Spleen (tissue), 7 donors: ENCODE data around the gene MYBPC1.

Experiments used
- POLR2A ChIP-seq, 3 donors: fragments of 450-650 bp; IDR thresholded peaks; one replicate each; pipeline ENCODE4 v1.5.1; 2017; ENCODE audit warnings: antibody characterized with exemption in 3 of 3, mild to moderate bottlenecking in 1 of 3
- TF ChIP-seq, protein P1 (sequence below), 11 experiments: fragments of 200-600 bp in 7 of 11; fragments of 450-650 bp in 4 of 11; sonication (generic) in 4 of 11; IDR thresholded peaks in 8 of 11; conservative IDR thresholded peaks in 3 of 11; 1 replicate in 7 of 11; 2 replicates in 4 of 11; pipeline versions ENCODE4 v1.4.0 to v1.8.0; 2016 to 2021; ENCODE audit warnings: antibody characterized with exemption in 11 of 11, inconsistent platforms in 4 of 11, mild to moderate bottlenecking in 1 of 11
- donor health status: DM: no; HTN: no; CAD: no; lungs with moderate emphysema.
- donor health status: DM: no; HTN: no; CAD: no.
- donor health status: DM: no; HTN: no; CAD: no.

DNA sequence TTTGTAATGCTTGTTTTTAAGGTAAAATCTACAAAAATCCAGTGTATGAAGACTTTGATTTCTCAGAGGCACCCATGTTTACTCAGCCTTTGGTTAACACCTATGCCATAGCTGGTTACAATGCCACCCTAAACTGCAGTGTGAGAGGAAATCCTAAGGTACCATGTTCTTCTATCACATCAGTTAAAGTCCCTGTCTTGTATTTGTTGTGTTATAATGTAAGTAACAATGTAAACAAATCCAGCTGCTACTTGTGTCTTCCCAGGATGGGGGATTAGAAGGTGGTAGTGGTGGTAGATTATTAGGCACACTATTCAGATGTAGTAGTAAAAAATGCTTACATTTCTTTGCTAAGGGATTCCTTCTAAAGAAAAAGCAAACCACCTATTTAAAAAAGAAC, 83.3 kb downstream of the MYBPC1 start:
- TF ChIP-seq, protein P1, sequence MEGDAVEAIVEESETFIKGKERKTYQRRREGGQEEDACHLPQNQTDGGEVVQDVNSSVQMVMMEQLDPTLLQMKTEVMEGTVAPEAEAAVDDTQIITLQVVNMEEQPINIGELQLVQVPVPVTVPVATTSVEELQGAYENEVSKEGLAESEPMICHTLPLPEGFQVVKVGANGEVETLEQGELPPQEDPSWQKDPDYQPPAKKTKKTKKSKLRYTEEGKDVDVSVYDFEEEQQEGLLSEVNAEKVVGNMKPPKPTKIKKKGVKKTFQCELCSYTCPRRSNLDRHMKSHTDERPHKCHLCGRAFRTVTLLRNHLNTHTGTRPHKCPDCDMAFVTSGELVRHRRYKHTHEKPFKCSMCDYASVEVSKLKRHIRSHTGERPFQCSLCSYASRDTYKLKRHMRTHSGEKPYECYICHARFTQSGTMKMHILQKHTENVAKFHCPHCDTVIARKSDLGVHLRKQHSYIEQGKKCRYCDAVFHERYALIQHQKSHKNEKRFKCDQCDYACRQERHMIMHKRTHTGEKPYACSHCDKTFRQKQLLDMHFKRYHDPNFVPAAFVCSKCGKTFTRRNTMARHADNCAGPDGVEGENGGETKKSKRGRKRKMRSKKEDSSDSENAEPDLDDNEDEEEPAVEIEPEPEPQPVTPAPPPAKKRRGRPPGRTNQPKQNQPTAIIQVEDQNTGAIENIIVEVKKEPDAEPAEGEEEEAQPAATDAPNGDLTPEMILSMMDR (IDR thresholded peaks at IDR 0.05 in 8 of 11, conservative IDR thresholded peaks at IDR 0.05 in 3 of 11), result no peak
- TF ChIP-seq POLR2A (IDR thresholded peaks at IDR 0.05), result no peak
